Activated T-cell treated with anti-CD3 and anti-CD28 coated beads for 24 hours (primary cell): ENCODE data around the gene C16orf46.
A peak's percentile ranks its signal among the peaks of the same experiment; 100 is the strongest.
"Not testable (repeated sequence)": the region's sequence is repeated elsewhere in the genome, so short reads cannot be mapped to it uniquely, and the experiment has no call there.

Source experiments
- DNase-seq: peaks from one replicate; pipeline ENCODE4 v3.0.0-alpha.2; 2020; ENCODE audit warnings: low read depth

Gene C16orf46

GRCh38 chr16:81077076-81077940 lies at the start of gene C16orf46:
C16orf46 (minus strand) TSS chr16:81077238; CDS start chr16:81063955, 13,283 bp downstream.
- peak; percentile 97 for DNase-seq

GRCh38 chr16:81123092-81123852 lies 46.2 kb upstream of the C16orf46 start:
- no peak for DNase-seq

DNA sequence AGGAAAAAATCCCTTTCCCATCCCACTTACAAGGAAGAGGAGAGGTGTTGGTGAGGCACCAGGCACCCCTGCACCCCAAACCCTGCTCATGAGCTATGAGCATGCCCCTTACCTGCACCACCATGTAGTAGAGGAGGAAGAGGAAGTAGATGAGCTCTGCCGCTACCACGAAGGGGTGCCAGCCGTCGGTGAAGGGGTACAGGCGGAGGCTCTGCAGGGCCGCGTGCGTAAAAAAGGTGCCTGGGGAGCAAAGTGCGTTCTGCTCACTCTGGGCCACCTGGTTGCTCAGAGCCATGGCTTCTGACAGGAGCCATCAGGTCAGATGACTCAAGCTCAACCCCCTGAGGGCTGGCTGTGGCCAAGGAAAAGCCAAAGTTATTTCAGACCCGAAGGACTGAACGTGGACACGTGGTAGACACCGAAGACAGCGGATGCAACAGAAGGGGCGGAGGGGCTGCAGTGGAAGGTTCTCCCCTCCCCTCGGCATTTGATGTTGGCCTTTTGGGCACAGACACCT lies 44.5 kb upstream of the C16orf46 start:
- DNase-seq = no peak

GRCh38 chr16:81117436-81117835 lies 40.4 kb upstream of the C16orf46 start:
- no peak for DNase-seq

DNA sequence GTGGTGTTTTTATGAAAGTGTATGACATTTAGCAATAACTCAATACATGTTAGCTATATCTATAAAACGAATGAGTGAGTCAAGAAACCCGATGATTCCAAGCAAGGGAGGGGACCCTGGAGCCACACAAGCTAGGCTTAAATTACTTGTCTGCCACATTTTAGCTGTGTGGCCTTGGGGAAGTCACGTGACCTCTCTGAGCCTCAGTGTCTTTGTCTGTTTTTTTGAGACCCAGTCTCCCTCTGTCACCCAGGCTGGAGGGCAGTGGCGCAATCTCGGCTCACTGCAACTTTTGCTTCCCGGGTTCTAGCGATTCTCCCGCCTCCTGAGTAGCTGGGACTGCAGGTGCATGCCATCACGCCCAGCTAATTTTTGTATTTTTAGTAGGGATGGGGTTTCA lies 39.2 kb upstream of the C16orf46 start:
- DNase-seq = no peak

- DNase-seq = no peak
Measured at GRCh38 chr16:81112453-81112852, 35.4 kb upstream of the C16orf46 start.

- not testable (repeated sequence) for DNase-seq
Measured at GRCh38 chr16:81109274-81109673, 32.2 kb upstream of the C16orf46 start.

DNA sequence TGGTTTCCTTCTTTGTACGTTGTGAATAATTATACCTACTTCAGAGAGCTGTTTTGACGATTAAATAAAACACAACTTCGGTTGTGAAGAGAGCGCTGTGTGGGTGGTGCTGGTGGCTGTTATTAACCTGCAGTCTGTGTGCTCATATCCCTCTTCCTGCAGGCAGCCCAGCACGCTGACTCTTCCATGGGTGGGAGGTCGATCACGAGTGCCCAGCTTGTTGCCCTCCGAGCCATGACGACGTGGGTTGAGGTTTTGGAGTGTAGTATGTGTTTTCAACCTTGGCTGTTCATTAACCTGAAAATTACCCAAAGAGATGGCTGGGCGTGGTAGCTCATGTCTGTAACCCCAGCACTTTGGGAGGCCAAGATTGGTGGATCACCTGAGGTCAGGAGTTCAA lies 30.5 kb upstream of the C16orf46 start:
- DNase-seq = no peak

- no peak for DNase-seq
Measured at GRCh38 chr16:81106826-81107503, 29.9 kb upstream of the C16orf46 start.

DNA sequence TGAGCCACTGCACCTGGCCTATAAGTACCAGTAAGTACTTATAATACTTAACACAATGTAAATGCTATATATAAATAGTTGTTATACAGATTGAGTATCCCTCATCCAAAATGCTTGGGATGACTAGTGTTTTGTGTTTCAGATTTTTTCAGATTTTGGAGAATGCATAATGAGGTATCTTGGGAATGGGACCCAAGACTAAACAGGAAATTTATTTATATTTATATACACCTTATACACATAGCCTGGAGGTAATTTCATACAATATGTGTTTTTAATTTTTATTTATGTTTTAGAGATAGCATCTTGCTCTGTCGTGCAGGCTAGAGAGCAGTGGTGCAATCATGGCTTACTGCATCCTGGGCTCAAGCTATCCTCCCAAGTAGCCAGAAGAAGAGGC lies 28.9 kb upstream of the C16orf46 start:
- DNase-seq = no peak

- DNase-seq = no peak
Measured at GRCh38 chr16:81101702-81102101, 24.7 kb upstream of the C16orf46 start.

DNA sequence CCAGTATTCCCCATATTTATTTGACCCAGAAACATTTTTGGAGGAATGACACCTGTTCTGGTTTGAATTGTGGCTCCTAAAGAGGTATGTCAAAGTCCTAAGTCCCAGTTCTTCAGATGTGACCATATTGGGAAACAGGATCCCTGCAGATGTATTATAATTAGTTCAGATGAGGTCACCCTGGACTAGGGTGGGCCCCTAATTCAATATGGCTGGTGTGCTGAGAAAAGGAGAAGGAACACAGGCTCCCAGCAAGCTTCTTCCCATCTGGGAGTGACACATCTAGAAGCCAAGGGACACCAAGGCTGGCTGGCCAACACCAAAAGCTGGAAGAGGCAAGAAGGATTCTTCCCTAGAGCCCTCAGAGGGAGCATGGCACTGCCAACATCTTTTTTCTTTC lies 22.9 kb upstream of the C16orf46 start:
- no peak for DNase-seq

GRCh38 chr16:81097230-81097629 lies 20.2 kb upstream of the C16orf46 start:
- DNase-seq = no peak

GRCh38 chr16:81096715-81097208 lies 19.7 kb upstream of the C16orf46 start:
- no peak for DNase-seq

DNA sequence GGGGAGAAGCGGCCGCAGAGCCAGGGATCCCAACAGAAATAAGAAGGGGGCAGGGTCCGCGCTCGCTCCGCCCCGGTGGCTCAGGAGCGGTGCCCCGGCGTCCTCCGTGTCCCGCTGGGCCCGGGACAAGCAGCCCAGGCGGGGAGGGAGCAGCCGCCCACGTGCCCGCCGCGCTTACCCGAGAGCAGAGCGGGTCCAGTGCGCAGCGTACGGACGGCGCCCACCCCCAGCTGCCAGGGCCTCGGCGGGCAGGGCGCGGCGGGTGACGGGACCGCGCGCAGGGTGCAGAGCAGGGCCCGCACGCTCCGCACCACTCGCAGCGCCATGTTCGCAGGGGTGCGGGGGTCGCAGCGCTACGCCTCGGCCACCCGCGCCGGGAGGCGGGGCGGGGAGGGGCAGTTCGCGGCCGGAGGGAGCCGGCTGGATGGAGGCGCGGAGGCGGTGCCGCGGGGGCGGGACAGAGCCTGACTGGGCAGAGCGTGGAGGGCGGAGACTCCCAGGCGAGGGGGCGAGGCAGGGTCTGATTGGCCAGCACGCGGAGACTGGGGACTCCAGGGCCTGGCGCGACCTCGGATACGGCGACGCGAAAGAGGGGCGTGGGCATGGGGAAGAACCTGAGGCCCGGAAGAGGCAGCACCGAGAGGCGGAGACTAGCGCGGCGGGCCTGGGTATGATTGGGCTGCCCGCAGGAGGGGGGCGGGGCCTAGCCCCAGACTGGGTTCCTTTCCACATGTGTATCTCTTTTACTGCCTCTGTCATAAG lies 19.1 kb upstream of the C16orf46 start, which contains the start of gene GCSH:
TSS of gene GCSH (minus strand) at position 443 of the 762 bp plus-strand sequence. CDS start at position 326, 117 bp downstream.
- DNase-seq = peak; percentile 98

DNA sequence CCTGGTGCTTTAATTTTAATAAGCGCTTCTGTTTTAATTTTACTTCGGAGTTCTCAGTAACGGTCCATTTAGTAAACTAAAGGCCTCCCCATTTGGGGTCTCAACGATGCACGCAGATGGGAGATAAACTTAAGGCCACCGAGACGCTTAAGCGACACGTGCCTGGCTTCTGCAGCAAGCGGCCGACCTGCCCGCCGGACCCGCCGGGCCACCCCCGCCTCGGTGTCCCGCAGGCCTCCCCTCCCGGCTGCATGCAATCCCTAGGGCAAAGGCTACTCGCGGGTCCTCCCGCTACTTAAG lies 18.6 kb upstream of the C16orf46 start:
- DNase-seq = no peak

DNA sequence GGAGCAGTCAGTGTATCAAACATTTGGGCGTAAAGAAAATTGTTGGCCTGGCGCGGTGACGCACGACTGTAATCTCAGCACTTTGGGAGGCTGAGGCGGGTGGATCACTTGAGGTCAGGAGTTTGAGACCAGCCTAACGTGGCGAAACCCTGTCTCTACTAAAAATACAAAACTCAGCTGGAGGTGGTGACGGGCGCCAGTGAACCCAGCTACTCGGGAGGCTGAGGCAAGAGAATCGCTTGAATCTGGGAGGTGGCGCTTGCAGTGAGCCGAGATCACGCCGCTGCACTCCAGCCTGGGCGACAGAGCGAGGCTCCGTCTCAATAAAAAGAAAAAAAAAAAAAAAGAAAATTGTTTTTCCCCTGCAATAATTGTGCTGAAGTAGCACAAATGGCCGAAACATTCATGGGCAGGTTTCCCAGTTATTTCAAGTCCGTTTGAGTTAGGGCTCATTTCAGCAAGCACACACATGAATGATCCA lies 17.8 kb upstream of the C16orf46 start:
- DNase-seq = no peak

DNA sequence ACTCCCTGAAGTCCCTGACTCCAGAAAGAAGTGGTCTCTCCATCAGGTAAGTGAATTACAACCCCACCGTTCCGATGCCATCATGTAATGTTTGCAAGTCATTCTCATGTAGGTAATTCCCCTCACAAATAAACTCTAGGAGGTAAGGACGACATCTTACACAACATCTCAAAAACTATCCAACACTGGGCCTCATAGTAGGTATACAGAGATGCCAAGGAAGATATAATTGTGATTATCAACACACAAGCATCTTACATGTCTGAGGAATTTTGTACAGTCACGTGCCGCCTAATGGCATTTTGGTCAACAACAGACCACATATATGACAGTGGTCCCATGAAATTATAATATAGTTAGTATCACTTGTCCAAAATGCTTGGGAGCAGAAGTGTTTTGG lies 11.8 kb upstream of the C16orf46 start:
- DNase-seq = no peak

- DNase-seq = no peak
Measured at GRCh38 chr16:81081014-81081413, 4.0 kb upstream of the C16orf46 start.

DNA sequence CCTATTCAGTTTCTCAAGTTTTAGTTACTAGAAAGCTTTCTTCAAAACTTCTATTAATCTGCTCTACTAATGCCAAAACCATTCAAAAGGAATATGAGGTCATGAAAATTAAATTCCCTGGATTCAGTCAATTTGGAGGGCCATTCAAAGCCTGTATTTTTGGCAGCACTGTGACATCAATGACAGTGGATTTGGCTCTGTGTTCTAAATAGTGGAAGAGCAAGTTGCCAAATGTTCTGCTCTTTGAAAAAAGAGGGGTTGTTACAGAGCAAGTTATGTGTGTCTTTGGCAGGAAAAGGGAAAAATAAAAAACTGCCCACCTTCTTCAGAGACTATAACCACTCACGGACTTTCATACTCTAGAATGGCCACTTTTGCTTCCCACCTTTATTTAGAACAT lies 3.2 kb upstream of the C16orf46 start:
- DNase-seq = no peak

DNA sequence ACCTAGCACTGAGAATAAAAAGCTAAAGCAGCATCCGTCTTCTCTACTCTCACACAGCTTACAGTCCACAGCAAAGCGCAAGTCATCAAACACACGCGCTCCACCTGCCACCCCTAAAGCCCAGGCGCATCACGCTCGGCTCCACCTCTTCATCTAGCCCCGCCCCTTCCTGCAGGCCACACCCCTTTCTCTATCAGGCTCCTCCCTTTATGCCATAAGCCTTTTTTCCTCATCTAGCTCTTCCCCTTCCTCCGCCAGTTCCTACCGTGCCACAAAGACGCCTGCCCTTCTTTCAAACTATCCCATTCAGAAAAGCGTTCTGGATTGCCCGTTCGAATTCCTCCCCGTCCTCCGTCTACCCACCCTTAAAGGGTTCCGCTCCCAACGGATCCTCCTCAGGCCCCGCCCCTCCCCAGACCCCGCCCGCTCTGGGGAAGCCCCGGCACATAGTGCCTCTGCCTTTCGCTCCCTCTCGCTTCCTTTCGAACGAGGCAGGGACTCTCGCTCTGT lies 417 bp downstream of the C16orf46 start:
- peak; percentile 91 for DNase-seq
